SK-N-SH (cell line): ENCODE results near the gene ING5.

Source experiments
- JUND ChIP-seq: IDR thresholded peaks from 2 replicates; pipeline ENCODE4 v1.4.0; 2012
- RAD21 ChIP-seq: IDR thresholded peaks from 2 replicates; pipeline ENCODE4 v1.6.1; 2012; ENCODE audit warnings: mild to moderate bottlenecking, low read length
- SIN3A ChIP-seq: IDR thresholded peaks from 2 replicates; pipeline ENCODE4 v1.6.1; 2012; ENCODE audit warnings: low read depth, mild to moderate bottlenecking, low read length, moderate library complexity, borderline replicate concordance
- TF ChIP-seq, protein P1 (sequence below): fragments of 200-600 bp; sonication (generic); IDR thresholded peaks from 2 replicates; pipeline ENCODE4 v1.6.1; 2017; ENCODE audit warnings: antibody characterized with exemption, mild to moderate bottlenecking, moderate library complexity

DNA sequence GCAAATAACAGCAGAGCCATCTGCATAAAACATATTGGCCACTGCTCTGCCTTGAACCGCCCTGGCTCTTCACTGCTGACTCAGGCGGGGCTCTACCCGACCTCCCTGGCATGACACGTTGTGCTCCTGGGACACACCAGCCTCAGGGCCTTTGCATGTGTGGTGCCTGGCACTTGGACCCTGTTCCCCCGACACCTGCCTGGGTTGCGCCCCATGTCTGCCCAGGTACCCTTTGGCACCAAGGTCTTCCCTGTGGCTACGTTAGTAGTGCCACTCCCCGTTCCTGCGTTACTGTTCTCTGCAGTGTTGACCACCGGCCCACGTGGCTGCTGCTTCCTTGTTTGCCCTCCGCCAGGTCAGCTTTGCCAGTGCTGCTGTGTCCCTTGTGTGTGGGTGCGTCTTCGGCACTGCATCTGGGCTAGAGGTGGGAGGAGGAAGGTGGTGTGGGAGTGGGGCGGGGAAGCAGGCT, 44.0 kb upstream of the ING5 start:
- TF ChIP-seq RAD21, result no peak
- TF ChIP-seq SIN3A, result no peak
- TF ChIP-seq, protein P1, sequence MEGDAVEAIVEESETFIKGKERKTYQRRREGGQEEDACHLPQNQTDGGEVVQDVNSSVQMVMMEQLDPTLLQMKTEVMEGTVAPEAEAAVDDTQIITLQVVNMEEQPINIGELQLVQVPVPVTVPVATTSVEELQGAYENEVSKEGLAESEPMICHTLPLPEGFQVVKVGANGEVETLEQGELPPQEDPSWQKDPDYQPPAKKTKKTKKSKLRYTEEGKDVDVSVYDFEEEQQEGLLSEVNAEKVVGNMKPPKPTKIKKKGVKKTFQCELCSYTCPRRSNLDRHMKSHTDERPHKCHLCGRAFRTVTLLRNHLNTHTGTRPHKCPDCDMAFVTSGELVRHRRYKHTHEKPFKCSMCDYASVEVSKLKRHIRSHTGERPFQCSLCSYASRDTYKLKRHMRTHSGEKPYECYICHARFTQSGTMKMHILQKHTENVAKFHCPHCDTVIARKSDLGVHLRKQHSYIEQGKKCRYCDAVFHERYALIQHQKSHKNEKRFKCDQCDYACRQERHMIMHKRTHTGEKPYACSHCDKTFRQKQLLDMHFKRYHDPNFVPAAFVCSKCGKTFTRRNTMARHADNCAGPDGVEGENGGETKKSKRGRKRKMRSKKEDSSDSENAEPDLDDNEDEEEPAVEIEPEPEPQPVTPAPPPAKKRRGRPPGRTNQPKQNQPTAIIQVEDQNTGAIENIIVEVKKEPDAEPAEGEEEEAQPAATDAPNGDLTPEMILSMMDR, result no peak
- TF ChIP-seq JUND, result no peak
